ENCODE results near the gene TNS1.

- no peak for TF ChIP-seq EZH2 (IDR thresholded peaks at IDR 0.05)
- no peak for TF ChIP-seq CTCF (IDR thresholded peaks at IDR 0.05)
Observed at GRCh38 chr2:217936952-217937351, 65.8 kb downstream of the TNS1 start.
